ENCODE results near the gene PIP5K1A. TPM values are rescaled to one million over a fixed set of nuclear protein-coding genes. Genes with fewer than 3 reads are reported as not detected.

Gene PIP5K1A
- total RNA-seq, 6 experiments from 2014 or later: 13.9 to 22.1 (median 17.2) TPM

GRCh38 chr1:151165738-151166504 is 32.4 kb upstream of the PIP5K1A start, which contains the start of the genes LYSMD1 and SCNM1:
Gene LYSMD1 (minus strand): TSS chr1:151165902. CDS start chr1:151165258, 644 bp downstream.
Gene SCNM1 (plus strand): TSS chr1:151166144. CDS start chr1:151166153, 9 bp downstream.
- Histone ChIP-seq H3K27ac (peak within 1 kb of the TSS; percentile 35 to 76 (median 63)), H3K4me3 (peak within 1 kb of the TSS; percentile 51 to 72 (median 70)), H3K4me1 (peaks cover 0 to 15% (median 7%) of the 10 kb centered on the region in 4 donors), H3K27me3 (no peaks in the 10 kb centered on the region), H3K36me3 (peaks cover 0 to 26% (median 7%) of the 10 kb centered on the region in 4 donors), H3K9me3 (no peaks in the 10 kb centered on the region)
- intact Hi-C loops (cut with DNase I): no loop called here
- DNase-seq: peak; percentile 94 to 98 (median 98)
- under 1% methylated on average over 35 of the region's 38 CpGs for WGBS (ENCODE audit: insufficient coverage, low coverage, low lambda C conversion rate, missing lambda C conversion rate)
- peak in 1 of 4 donors; percentile 28 for TF ChIP-seq CTCF (IDR thresholded peaks at IDR 0.05)
- peak; percentile 20 for TF ChIP-seq POLR2A (IDR thresholded peaks at IDR 0.05)
- ATAC-seq: peak; percentile 93 to 94 (median 94)

- Histone ChIP-seq H3K4me3 (peak overlapping the region; percentile 51 to 72 (median 70)), H3K9me3 (no peaks in the 10 kb centered on the region), H3K4me1 (peaks cover 0 to 15% (median 7%) of the 10 kb centered on the region in 4 donors), H3K36me3 (peaks cover 0 to 21% (median 4%) of the 10 kb centered on the region in 4 donors), H3K27ac (no peak overlapping the region), H3K27me3 (no peaks in the 10 kb centered on the region)
- WGBS (ENCODE audit: insufficient coverage, low coverage, low lambda C conversion rate, missing lambda C conversion rate): 3% methylated on average over 15 of the region's 15 CpGs
- TF ChIP-seq POLR2A (IDR thresholded peaks at IDR 0.05) (no peak), CTCF (IDR thresholded peaks at IDR 0.05) (no peak)
- intact Hi-C loops (cut with DNase I): no loop called here
- DNase-seq (no peak), ATAC-seq (no peak)
Measured at GRCh38 chr1:151166505-151166956, 31.8 kb upstream of the PIP5K1A start.

- ATAC-seq (no peak), DNase-seq (no peak)
- H3K27me3 ChIP-seq: no peaks in the 10 kb centered on the region
- peaks cover 0 to 15% (median 7%) of the 10 kb centered on the region in 4 donors for H3K4me1 ChIP-seq
- intact Hi-C loops (cut with DNase I): no loop called here
- no peak overlapping the region for H3K27ac ChIP-seq
- 96% methylated on average over 4 of the region's 6 CpGs for WGBS (ENCODE audit: insufficient coverage, low coverage, low lambda C conversion rate, missing lambda C conversion rate)
- TF ChIP-seq CTCF (IDR thresholded peaks at IDR 0.05): no peak
- TF ChIP-seq POLR2A (IDR thresholded peaks at IDR 0.05): no peak
- H3K36me3 ChIP-seq: peaks cover 0 to 15% (median 4%) of the 10 kb centered on the region in 4 donors
- no peaks in the 10 kb centered on the region for H3K9me3 ChIP-seq
- peak overlapping the region in 1 of 3 donors; percentile 51 for H3K4me3 ChIP-seq
Measured at GRCh38 chr1:151167116-151167515, 31.2 kb upstream of the PIP5K1A start.

- Histone ChIP-seq H3K27ac (no peak overlapping the region), H3K27me3 (no peaks in the 10 kb centered on the region), H3K9me3 (no peaks in the 10 kb centered on the region), H3K4me3 (no peak overlapping the region), H3K36me3 (peaks cover 0 to 24% (median 5%) of the 10 kb centered on the region in 4 donors), H3K4me1 (peaks cover 0 to 7% (median 3%) of the 10 kb centered on the region in 4 donors)
- TF ChIP-seq CTCF (IDR thresholded peaks at IDR 0.05) (no peak), POLR2A (IDR thresholded peaks at IDR 0.05) (no peak)
- WGBS (ENCODE audit: insufficient coverage, low coverage, low lambda C conversion rate, missing lambda C conversion rate): 83% methylated on average over 1 of the region's 5 CpGs
- ATAC-seq (no peak), DNase-seq (no peak)
- intact Hi-C loops (cut with DNase I): no loop called here
Measured at GRCh38 chr1:151171190-151171589, 27.2 kb upstream of the PIP5K1A start.

Measured in right lobe of liver (tissue), 6 donors.